Measurements from ENCODE around the gene ZNF362. TPM values are rescaled to one million over a fixed set of nuclear protein-coding genes. Genes with fewer than 3 reads are reported as not detected.

The ZNF362 gene
- total RNA-seq, 2 donors from 2014 or later: 45.0 to 52.0 TPM

- 35% methylated on average over 5 of the region's 5 CpGs for WGBS
- TF ChIP-seq POLR2A (IDR thresholded peaks at IDR 0.05): no peak
- TF ChIP-seq, protein P1, sequence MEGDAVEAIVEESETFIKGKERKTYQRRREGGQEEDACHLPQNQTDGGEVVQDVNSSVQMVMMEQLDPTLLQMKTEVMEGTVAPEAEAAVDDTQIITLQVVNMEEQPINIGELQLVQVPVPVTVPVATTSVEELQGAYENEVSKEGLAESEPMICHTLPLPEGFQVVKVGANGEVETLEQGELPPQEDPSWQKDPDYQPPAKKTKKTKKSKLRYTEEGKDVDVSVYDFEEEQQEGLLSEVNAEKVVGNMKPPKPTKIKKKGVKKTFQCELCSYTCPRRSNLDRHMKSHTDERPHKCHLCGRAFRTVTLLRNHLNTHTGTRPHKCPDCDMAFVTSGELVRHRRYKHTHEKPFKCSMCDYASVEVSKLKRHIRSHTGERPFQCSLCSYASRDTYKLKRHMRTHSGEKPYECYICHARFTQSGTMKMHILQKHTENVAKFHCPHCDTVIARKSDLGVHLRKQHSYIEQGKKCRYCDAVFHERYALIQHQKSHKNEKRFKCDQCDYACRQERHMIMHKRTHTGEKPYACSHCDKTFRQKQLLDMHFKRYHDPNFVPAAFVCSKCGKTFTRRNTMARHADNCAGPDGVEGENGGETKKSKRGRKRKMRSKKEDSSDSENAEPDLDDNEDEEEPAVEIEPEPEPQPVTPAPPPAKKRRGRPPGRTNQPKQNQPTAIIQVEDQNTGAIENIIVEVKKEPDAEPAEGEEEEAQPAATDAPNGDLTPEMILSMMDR (IDR thresholded peaks at IDR 0.05): no peak
- no peak for TF ChIP-seq POLR2AphosphoS5 (IDR thresholded peaks at IDR 0.05)
- Histone ChIP-seq H3K27ac (peak overlapping the region; percentile 50 to 57), H3K4me3 (no peak overlapping the region), H3K36me3 (peaks cover 5 to 11% of the 10 kb centered on the region in 2 donors), H3K4me1 (replicated peaks) (no peaks in the 10 kb centered on the region), H3K27me3 (replicated peaks; ENCODE audit: insufficient read depth) (no peaks in the 10 kb centered on the region), H3K9me3 (no peaks in the 10 kb centered on the region)
- intact Hi-C loops (cut with DNase I): loop anchor here (5.0 kb wide), 1 partner anchor 76 kb away; the partner anchor contains the start of gene ZNF362
- no peak for DNase-seq (ENCODE audit: low spot score)
These were observed 76.6 kb downstream of the ZNF362 start for GRCh38 chr1:33332881-33333280.

DNA sequence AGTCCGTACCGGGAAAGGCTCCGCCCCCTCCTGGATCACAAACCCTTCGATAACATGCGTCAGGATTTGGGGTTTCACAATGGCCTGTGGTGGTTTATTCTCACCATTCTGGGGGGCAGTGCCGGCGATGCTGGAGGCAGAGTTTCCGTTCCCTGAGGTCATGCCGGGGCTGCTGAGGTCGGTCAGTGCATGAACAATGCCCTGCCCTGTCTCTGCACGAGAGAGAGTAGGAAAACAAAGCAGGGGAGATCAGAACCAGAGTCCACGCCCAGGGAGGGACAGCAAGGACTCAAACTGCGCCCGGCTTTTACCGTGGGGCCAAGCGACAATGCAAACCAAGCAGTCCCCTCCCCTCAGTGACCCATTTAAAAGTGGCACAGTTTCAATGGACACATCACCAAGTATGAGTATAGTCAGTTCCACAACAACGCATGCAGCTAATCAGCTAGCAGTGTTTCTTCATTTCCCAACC is 77.8 kb downstream of the ZNF362 start:
- Histone ChIP-seq H3K36me3 (peaks cover 5 to 6% of the 10 kb centered on the region in 2 donors), H3K4me3 (no peak overlapping the region), H3K27me3 (replicated peaks; ENCODE audit: insufficient read depth) (no peaks in the 10 kb centered on the region), H3K9me3 (no peaks in the 10 kb centered on the region), H3K4me1 (replicated peaks) (peaks cover 3% of the 10 kb centered on the region), H3K27ac (peak overlapping the region; percentile 50 to 57)
- DNase-seq (ENCODE audit: low spot score): no peak
- intact Hi-C loops (cut with DNase I): loop anchor here (5.0 kb wide), 1 partner anchor 77 kb away; the partner anchor contains the start of gene ZNF362
- WGBS: 36% methylated on average over 17 of the region's 17 CpGs
- TF ChIP-seq POLR2AphosphoS5 (IDR thresholded peaks at IDR 0.05): no peak
- TF ChIP-seq, protein P1 (IDR thresholded peaks at IDR 0.05): no peak
- TF ChIP-seq POLR2A (IDR thresholded peaks at IDR 0.05): no peak

GRCh38 chr1:33335020-33335419 is 78.7 kb downstream of the ZNF362 start:
- 40% methylated on average over 4 of the region's 4 CpGs for WGBS
- DNase-seq (ENCODE audit: low spot score): no peak
- peaks cover 5 to 6% of the 10 kb centered on the region in 2 donors for H3K36me3 ChIP-seq
- no peaks in the 10 kb centered on the region for H3K9me3 ChIP-seq
- intact Hi-C loops (cut with DNase I): no loop called here
- H3K4me1 ChIP-seq (replicated peaks): peaks cover 12% of the 10 kb centered on the region
- H3K4me3 ChIP-seq: no peak overlapping the region
- TF ChIP-seq, protein P1 (IDR thresholded peaks at IDR 0.05): no peak
- TF ChIP-seq POLR2A (IDR thresholded peaks at IDR 0.05) (no peak), POLR2AphosphoS5 (IDR thresholded peaks at IDR 0.05) (no peak)
- H3K27ac ChIP-seq: peak overlapping the region in 1 of 2 donors; percentile 57
- H3K27me3 ChIP-seq (replicated peaks; ENCODE audit: insufficient read depth): no peaks in the 10 kb centered on the region

DNA sequence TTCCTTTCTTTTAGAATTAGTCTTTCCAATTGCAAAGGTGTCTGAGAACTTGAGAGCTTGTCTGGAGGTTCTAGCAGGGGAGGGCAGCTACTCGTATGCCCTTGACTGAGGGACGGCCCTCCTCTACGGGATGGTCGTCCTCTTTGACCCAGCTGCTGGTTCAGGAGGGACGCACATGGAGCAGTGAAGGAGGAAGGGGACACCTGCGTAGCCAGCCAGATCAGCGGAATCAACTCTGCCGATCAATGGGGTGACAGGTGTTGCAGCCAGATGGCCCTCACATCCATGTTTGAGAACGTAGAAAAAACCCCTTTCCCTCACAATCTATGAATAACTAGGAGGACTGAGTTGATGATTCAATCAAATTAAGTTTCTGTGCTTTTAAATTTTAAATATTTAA is 80.3 kb downstream of the ZNF362 start:
- no peak for DNase-seq (ENCODE audit: low spot score)
- no peak overlapping the region for H3K27ac ChIP-seq
- no peak overlapping the region for H3K4me3 ChIP-seq
- peaks cover 0 to 1% of the 10 kb centered on the region in 2 donors for H3K36me3 ChIP-seq
- H3K27me3 ChIP-seq (replicated peaks; ENCODE audit: insufficient read depth): no peaks in the 10 kb centered on the region
- TF ChIP-seq POLR2AphosphoS5 (IDR thresholded peaks at IDR 0.05): no peak
- no peak for TF ChIP-seq POLR2A (IDR thresholded peaks at IDR 0.05)
- TF ChIP-seq, protein P1 (IDR thresholded peaks at IDR 0.05): no peak
- 58% methylated on average over 9 of the region's 9 CpGs for WGBS
- no peaks in the 10 kb centered on the region for H3K9me3 ChIP-seq
- intact Hi-C loops (cut with DNase I): no loop called here
- peaks cover 27% of the 10 kb centered on the region for H3K4me1 ChIP-seq (replicated peaks)

DNA sequence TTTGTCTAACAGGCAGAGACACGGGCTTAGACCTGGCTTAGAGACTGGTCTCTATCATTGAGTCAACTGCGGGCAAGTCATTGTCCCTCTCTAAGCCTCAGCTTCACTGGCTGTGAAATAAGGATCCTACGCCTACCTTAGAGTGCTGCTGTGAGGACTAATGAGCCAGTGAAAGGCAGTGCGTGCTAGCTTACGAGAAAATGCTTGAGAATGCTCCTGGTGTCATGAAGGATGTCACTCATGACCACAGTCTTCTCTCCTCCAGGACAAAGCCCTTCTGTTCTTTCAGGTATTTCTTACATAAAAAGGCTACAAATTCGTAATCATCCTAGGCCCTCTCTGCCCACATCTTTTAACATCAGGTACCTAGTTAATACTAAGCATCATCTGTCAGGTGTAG is 81.1 kb downstream of the ZNF362 start:
- 73% methylated on average over 6 of the region's 6 CpGs for WGBS
- TF ChIP-seq, protein P1 (IDR thresholded peaks at IDR 0.05): no peak
- TF ChIP-seq POLR2A (IDR thresholded peaks at IDR 0.05): no peak
- TF ChIP-seq POLR2AphosphoS5 (IDR thresholded peaks at IDR 0.05): no peak
- intact Hi-C loops (cut with DNase I): no loop called here
- H3K9me3 ChIP-seq: no peaks in the 10 kb centered on the region
- DNase-seq (ENCODE audit: low spot score): no peak
- H3K4me3 ChIP-seq: no peak overlapping the region
- no peaks in the 10 kb centered on the region for H3K36me3 ChIP-seq
- H3K4me1 ChIP-seq (replicated peaks): peaks cover 35% of the 10 kb centered on the region
- H3K27me3 ChIP-seq (replicated peaks; ENCODE audit: insufficient read depth): no peaks in the 10 kb centered on the region
- peak overlapping the region; percentile 76 to 81 for H3K27ac ChIP-seq
